Stimulated activated CD4-positive, alpha-beta T cell treated with anti-CD3 and anti-CD28 coated beads, Interleukin-1b, Interleukin-23, amount 100 ng/mL, for 24 hours (primary cell): ENCODE measurements around the gene SSC5D.
"Not testable (repeated sequence)": the region's sequence is repeated elsewhere in the genome, so short reads cannot be mapped to it uniquely, and the experiment has no call there.

ENCODE experiments used
- DNase-seq, 4 experiments: peaks; one replicate each; pipeline ENCODE4 v3.0.0-alpha.2; 2020; ENCODE audit warnings: low read depth in 4 of 4, low spot score in 1 of 4

Gene SSC5D

DNA sequence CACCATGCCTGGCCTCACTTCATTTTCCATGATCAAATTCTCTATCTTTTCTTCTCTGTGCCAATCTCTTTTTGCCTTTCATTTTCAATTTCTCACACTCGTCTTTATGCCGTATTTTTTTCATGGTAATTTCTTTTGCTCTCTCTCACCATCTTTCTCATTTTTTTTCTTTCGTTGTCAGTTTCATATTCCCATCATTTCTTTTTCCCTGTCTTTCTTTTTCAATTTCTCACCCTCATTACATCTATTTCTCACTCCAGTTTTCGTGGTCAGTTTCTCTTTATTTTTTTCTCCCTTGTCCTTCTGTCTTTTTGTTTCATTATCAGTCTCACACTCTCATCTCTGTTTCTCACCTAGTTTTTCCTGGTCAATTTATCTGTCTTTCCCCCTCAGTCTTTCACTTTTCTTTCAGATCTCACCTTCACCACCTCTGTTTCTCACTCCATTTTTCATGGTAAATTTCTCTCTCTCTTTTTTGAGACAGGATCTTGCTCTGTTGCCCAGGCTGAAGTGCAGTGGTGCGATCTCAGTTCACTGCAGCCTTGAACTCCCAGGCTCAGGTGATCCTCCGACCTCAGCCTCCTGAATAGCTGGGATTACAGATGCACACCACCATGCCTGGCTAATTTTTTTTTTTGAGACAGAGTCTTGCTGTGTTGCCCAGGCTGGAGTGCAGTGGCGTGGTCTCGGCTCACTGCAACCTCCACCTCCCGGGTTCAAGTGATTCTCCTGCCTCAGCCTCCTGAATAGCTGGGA lies 14.1 kb downstream of the SSC5D start:
- no peak for DNase-seq

- DNase-seq, result no peak
These were observed 14.9 kb downstream of the SSC5D start for GRCh38 chr19:55503157-55503501.

- peak; percentile 89 to 97 (median 93) for DNase-seq
These were observed 15.4 kb downstream of the SSC5D start for GRCh38 chr19:55503502-55504251.

- no peak for DNase-seq
These were observed 16.0 kb downstream of the SSC5D start for GRCh38 chr19:55504252-55504603.

- no peak for DNase-seq
These were observed 16.7 kb downstream of the SSC5D start for GRCh38 chr19:55504981-55505380.

GRCh38 chr19:55508120-55508519 lies 19.9 kb downstream of the SSC5D start:
- DNase-seq, result no peak

DNA sequence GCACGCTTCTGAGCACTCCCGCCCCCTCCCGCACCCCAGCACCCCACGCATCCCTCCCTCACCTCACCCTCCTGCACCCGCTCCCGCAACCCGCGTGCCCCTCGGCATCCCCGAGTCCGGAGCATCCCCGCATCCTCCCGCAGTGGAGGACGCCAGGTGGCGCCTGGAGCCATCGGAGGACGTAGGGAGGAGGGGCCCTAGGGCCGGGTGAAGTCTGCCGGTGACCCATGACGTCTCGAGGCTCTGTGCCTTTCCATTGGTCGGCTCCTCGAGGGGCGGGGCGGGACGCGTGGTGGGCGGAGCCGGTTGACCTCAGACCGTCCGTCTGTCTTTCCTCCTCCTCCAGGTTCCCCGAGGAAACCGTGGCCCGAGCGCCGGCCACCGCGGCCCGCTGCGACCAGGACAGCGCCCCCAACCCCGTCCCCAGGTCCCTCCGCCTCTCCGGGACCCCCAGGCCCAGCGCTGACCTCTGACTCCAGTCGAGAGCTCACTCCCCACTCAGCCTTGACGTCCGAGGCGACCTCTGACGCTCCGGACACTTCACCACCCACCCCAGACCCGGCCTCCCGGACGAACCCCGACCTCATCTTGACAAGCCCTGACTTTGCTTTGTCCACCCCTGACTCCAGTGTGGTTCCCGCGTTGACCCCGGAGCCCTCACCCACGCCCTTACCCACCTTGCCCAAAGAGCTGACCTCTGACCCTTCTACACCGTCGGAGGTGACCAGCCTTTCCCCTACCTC lies 28.8 kb downstream of the SSC5D start:
- peak; percentile 75 to 94 (median 86) for DNase-seq

GRCh38 chr19:55519451-55520311 lies 31.4 kb downstream of the SSC5D start:
- DNase-seq, result no peak

GRCh38 chr19:55520691-55521292 lies 32.6 kb downstream of the SSC5D start:
- DNase-seq, result no peak

- DNase-seq, result no peak
These were observed 37.3 kb downstream of the SSC5D start for GRCh38 chr19:55525289-55526101.

DNA sequence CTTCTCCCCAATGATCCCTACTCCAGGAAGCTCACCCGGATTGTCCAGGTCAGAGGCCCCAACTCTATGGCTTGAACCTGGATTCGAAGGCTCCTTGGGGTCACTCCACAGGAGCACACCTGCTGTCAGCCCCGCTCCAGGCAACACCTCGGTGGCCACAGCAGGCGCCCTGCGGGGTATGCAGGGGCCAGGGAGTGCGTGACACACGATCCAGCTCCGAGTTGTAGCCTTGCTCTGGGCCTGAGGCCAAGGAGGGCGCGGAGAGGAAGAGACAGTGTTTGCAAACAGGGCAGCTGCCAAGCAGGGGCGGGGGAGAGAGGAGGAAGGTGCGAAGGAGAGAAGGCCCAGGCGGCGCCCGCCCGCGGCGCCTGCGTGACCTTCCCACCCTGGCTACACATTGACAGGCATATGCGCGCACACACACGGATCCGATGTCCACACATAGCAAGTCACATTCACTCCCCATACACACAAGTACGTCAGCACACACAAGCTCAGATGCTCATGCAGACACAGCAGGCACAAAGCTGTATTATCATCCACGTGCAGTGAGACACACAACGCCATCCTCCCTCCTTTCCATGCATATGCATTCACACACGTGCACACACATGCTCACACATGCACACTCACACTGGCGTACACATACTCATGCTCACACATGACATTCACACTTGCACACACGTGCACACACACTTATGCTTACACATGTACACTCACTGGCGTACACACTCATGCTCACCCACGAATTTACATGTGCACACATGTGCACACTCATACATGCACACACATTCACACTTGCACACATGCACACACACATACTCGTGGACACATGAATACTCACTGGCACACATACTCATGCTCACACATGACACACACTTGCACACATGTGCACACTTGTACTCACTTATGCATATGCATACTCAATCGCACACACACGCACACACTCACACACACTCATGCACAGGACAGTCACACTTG lies 38.3 kb downstream of the SSC5D start:
- no peak for DNase-seq

- no peak for DNase-seq
These were observed 39.2 kb downstream of the SSC5D start for GRCh38 chr19:55527197-55528029.

DNA sequence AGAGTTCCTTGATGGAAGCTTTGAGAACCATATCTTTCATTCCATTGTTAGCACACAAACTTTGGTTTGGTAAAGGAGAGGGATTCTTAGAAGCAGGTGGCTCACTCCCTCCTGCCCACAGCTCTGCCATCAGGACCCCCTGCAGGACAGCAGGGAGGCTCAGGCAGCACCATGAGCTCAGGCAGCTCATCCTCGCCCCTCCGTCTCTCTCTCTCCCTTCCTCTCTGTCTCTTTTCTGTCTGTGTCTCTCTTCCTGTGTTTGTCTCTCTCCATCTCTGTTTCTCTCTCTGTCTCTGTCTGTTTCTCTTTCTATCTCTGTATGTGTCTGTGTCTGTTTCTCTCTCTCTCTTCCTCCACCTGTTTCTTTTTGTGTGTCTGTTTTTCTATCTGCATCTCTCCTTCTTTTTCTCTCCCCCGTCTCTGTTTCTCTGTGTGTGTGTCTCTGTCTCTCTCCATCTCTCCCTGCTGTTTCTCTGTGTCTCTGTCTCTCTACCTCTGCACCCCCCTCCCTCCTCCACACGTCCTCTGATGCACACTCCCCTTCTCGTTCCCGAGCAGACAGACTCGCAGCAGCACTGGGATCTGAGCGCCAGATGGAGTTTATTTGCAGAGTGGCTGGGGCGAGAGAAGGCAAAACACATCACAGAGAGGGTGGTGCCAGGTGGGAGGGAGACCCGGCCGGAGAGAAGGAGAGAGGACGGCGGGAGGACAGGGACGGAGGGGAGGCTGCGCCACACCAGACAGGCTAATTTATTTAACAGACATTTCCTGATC lies 40.0 kb downstream of the SSC5D start:
- no peak for DNase-seq

DNA sequence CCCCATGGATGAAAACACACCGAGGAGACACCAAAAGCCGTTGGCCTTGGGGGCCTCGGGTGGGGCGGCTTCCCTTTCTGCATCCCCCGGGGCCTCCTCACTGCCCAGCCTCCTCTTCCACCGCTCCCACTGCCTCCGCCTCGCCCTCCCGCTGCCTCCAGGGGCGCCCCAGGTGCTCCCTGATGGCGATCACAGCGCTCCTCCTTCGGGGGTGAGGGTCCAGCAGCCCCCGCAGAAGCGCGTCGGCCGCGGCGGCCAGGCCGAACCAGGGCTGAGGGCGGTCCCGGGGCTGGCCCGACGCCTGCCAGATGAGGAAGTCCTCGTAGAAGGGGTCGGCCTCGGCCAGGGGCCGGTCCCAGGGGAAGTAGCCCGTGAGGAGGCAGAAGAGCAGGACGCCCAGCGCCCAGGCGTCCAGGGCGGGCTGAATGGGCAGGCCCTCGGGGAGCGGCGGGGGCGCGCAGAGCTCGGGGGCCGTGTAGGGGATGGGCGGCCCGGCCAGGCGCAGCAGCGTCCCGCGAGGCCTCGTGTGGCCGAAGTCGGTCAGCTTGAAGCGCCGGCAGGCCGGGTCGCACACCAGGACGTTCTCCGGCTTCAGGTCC lies 41.5 kb downstream of the SSC5D start:
- DNase-seq, result no peak

DNA sequence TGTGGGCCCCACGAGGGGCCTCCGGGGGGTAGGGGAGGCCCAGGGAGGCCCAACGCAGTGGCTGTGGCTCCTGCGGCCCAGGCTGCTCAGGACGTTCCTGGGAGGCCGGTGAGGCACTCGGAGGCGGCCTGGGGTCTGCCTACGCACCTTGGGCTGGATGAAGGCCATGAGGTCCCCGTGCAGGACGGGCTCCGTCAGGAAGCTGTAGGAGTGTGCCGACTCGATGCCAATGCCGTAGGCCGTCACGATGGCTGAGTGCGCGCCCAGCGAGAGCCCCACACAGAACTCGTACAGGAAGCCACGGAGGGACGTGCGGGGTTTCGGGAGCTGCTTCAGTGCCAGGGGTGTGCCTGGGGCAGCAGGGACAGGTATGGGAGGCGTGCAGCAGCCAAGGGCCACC lies 42.8 kb downstream of the SSC5D start:
- DNase-seq, result no peak

GRCh38 chr19:55534280-55534679 lies 46.0 kb downstream of the SSC5D start:
- not testable (repeated sequence) for DNase-seq
